ENCODE measurements around the gene UNC5CL. TPM values are rescaled to one million over a fixed set of nuclear protein-coding genes. Genes with fewer than 3 reads are reported as not detected.

Gene UNC5CL
- total RNA-seq, 1 experiment from 2014 or later: 1.1 TPM

- peak overlapping the region; percentile 83 for H3K4me2 ChIP-seq (ENCODE audit: low read depth, low read length, poor library complexity, severe bottlenecking)
- H3K36me3 ChIP-seq (ENCODE audit: insufficient read depth, low read length): no peaks in the 10 kb centered on the region
- H3K9ac ChIP-seq (ENCODE audit: low read length): peak overlapping the region; percentile 73
- H3K79me2 ChIP-seq (ENCODE audit: low read length): no peaks in the 10 kb centered on the region
- DNase-seq: no peak
- peak overlapping the region; percentile 70 for H3K4me3 ChIP-seq (ENCODE audit: low read length)
- H3K9me2 ChIP-seq (replicated peaks; ENCODE audit: insufficient read depth, low read length): no peaks in the 10 kb centered on the region
- H4K20me1 ChIP-seq (ENCODE audit: insufficient read depth, low read depth, low read length): no peaks in the 10 kb centered on the region
- no peaks in the 10 kb centered on the region for H3K9me3 ChIP-seq (ENCODE audit: low read length)
- H2AFZ ChIP-seq (ENCODE audit: low read length): peak overlapping the region; percentile 99; the same call in 1 of the 2 replicates
- H3K4me1 ChIP-seq (ENCODE audit: low read length): peaks cover 21% of the 10 kb centered on the region
- no peaks in the 10 kb centered on the region for H3K27me3 ChIP-seq (ENCODE audit: low read length)
- H3K27ac ChIP-seq (ENCODE audit: low read length): no peak overlapping the region
These were observed 10.2 kb downstream of the UNC5CL start for GRCh38 chr6:41028561-41029412.

- Histone ChIP-seq H3K9me2 (replicated peaks; ENCODE audit: insufficient read depth, low read length) (no peaks in the 10 kb centered on the region), H3K27me3 (ENCODE audit: low read length) (no peaks in the 10 kb centered on the region), H3K4me3 (ENCODE audit: low read length) (peak overlapping the region; percentile 70), H2AFZ (ENCODE audit: low read length) (peak overlapping the region; percentile 99), H3K36me3 (ENCODE audit: insufficient read depth, low read length) (no peaks in the 10 kb centered on the region), H3K79me2 (ENCODE audit: low read length) (no peaks in the 10 kb centered on the region), H4K20me1 (ENCODE audit: insufficient read depth, low read depth, low read length) (no peaks in the 10 kb centered on the region), H3K27ac (ENCODE audit: low read length) (no peak overlapping the region), H3K9me3 (ENCODE audit: low read length) (no peaks in the 10 kb centered on the region), H3K9ac (ENCODE audit: low read length) (peak overlapping the region; percentile 73), H3K4me2 (ENCODE audit: low read depth, low read length, poor library complexity, severe bottlenecking) (peak overlapping the region; percentile 83), H3K4me1 (ENCODE audit: low read length) (peaks cover 21% of the 10 kb centered on the region)
- peak; percentile 86 for DNase-seq
These were observed 11.0 kb downstream of the UNC5CL start for GRCh38 chr6:41027799-41028560.

- DNase-seq: no peak
- H3K9me3 ChIP-seq (ENCODE audit: low read length): no peaks in the 10 kb centered on the region
These were observed 11.8 kb downstream of the UNC5CL start for GRCh38 chr6:41027241-41027640.

DNA sequence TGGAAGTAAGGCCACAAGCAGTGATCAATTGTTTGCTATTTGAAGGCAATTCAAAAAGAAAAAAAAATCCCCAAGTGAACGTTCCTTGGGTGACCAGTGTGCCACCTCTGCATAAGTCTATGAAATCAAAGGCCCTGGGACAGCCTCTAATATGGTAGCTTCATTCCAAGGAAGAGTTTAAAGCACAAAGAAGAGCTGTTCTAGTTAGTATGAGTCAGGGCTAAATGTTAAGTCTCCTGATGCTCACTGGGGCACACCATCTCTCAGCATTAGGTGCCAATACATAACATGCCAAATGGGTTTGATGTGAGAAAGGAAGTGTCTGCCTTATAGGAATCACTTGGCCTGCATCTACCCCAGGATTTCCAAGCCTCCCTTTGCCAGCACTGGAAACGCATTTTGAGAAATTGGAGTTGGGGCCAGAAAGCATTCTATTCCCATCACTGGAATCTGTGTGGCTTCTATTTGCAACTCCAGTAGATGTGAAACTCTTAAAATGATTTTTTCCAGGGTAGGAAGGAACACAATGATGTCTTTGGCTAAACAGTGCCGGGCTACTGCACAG, 13.0 kb downstream of the UNC5CL start:
- H3K79me2 ChIP-seq (ENCODE audit: low read length): no peaks in the 10 kb centered on the region
- no peaks in the 10 kb centered on the region for H3K27me3 ChIP-seq (ENCODE audit: low read length)
- no peak for DNase-seq
- no peak overlapping the region for H3K27ac ChIP-seq (ENCODE audit: low read length)
- H3K9ac ChIP-seq (ENCODE audit: low read length): no peak overlapping the region
- no peaks in the 10 kb centered on the region for H3K36me3 ChIP-seq (ENCODE audit: insufficient read depth, low read length)
- H2AFZ ChIP-seq (ENCODE audit: low read length): no peak overlapping the region
- H3K4me1 ChIP-seq (ENCODE audit: low read length): peaks cover 21% of the 10 kb centered on the region
- no peaks in the 10 kb centered on the region for H3K9me3 ChIP-seq (ENCODE audit: low read length)
- H4K20me1 ChIP-seq (ENCODE audit: insufficient read depth, low read depth, low read length): no peaks in the 10 kb centered on the region
- H3K4me2 ChIP-seq (ENCODE audit: low read depth, low read length, poor library complexity, severe bottlenecking): no peak overlapping the region
- no peaks in the 10 kb centered on the region for H3K9me2 ChIP-seq (replicated peaks; ENCODE audit: insufficient read depth, low read length)
- no peak overlapping the region for H3K4me3 ChIP-seq (ENCODE audit: low read length)

More at GRCh38 chr6:41027241-41027640, 11.8 kb downstream of the UNC5CL start:
- Histone ChIP-seq H3K9me2 (replicated peaks; ENCODE audit: insufficient read depth, low read length) (no peaks in the 10 kb centered on the region), H2AFZ (ENCODE audit: low read length) (peak overlapping the region; percentile 99), H3K27ac (ENCODE audit: low read length) (no peak overlapping the region), H3K4me3 (ENCODE audit: low read length) (peak overlapping the region; percentile 70), H3K36me3 (ENCODE audit: insufficient read depth, low read length) (no peaks in the 10 kb centered on the region), H3K9ac (ENCODE audit: low read length) (peak overlapping the region; percentile 73), H3K4me2 (ENCODE audit: low read depth, low read length, poor library complexity, severe bottlenecking) (peak overlapping the region; percentile 83), H3K27me3 (ENCODE audit: low read length) (no peaks in the 10 kb centered on the region), H4K20me1 (ENCODE audit: insufficient read depth, low read depth, low read length) (no peaks in the 10 kb centered on the region), H3K4me1 (ENCODE audit: low read length) (peaks cover 21% of the 10 kb centered on the region), H3K79me2 (ENCODE audit: low read length) (no peaks in the 10 kb centered on the region)

DNA sequence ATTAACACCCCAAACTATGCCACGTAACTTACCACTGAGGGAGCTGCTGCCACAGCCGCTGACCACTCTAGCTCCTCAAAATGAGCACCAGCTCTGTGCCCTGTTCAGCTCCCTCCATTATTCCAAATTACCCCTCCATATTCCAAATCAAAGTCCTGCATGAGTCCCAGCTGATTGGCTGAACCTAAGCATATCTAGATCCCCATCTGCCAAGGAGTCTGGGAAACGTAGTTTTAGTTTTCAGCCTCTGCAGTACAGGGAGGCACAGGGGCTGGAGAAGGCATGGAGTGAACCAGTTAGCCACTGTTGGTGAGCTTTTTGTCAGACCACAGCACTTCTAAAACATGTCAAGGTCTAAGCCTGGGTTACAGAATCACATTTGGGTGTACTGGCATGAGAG, 15.9 kb downstream of the UNC5CL start:
- Histone ChIP-seq H3K4me2 (ENCODE audit: low read depth, low read length, poor library complexity, severe bottlenecking) (no peak overlapping the region), H3K9me3 (ENCODE audit: low read length) (no peaks in the 10 kb centered on the region), H3K4me3 (ENCODE audit: low read length) (no peak overlapping the region), H4K20me1 (ENCODE audit: insufficient read depth, low read depth, low read length) (no peaks in the 10 kb centered on the region), H3K27me3 (ENCODE audit: low read length) (no peaks in the 10 kb centered on the region), H3K4me1 (ENCODE audit: low read length) (peaks cover 13% of the 10 kb centered on the region), H3K27ac (ENCODE audit: low read length) (no peak overlapping the region), H3K36me3 (ENCODE audit: insufficient read depth, low read length) (no peaks in the 10 kb centered on the region), H3K79me2 (ENCODE audit: low read length) (no peaks in the 10 kb centered on the region), H2AFZ (ENCODE audit: low read length) (no peak overlapping the region), H3K9me2 (replicated peaks; ENCODE audit: insufficient read depth, low read length) (no peaks in the 10 kb centered on the region), H3K9ac (ENCODE audit: low read length) (no peak overlapping the region)
- DNase-seq: no peak

GRCh38 chr6:41022294-41022693, 16.7 kb downstream of the UNC5CL start:
- no peaks in the 10 kb centered on the region for H3K9me2 ChIP-seq (replicated peaks; ENCODE audit: insufficient read depth, low read length)
- H3K9me3 ChIP-seq (ENCODE audit: low read length): no peaks in the 10 kb centered on the region
- H3K4me3 ChIP-seq (ENCODE audit: low read length): no peak overlapping the region
- no peak overlapping the region for H2AFZ ChIP-seq (ENCODE audit: low read length)
- H4K20me1 ChIP-seq (ENCODE audit: insufficient read depth, low read depth, low read length): no peaks in the 10 kb centered on the region
- peaks cover 4% of the 10 kb centered on the region for H3K4me1 ChIP-seq (ENCODE audit: low read length)
- H3K4me2 ChIP-seq (ENCODE audit: low read depth, low read length, poor library complexity, severe bottlenecking): no peak overlapping the region
- H3K27me3 ChIP-seq (ENCODE audit: low read length): no peaks in the 10 kb centered on the region
- DNase-seq: no peak
- no peaks in the 10 kb centered on the region for H3K36me3 ChIP-seq (ENCODE audit: insufficient read depth, low read length)
- no peaks in the 10 kb centered on the region for H3K79me2 ChIP-seq (ENCODE audit: low read length)
- no peak overlapping the region for H3K9ac ChIP-seq (ENCODE audit: low read length)
- H3K27ac ChIP-seq (ENCODE audit: low read length): no peak overlapping the region

DNA sequence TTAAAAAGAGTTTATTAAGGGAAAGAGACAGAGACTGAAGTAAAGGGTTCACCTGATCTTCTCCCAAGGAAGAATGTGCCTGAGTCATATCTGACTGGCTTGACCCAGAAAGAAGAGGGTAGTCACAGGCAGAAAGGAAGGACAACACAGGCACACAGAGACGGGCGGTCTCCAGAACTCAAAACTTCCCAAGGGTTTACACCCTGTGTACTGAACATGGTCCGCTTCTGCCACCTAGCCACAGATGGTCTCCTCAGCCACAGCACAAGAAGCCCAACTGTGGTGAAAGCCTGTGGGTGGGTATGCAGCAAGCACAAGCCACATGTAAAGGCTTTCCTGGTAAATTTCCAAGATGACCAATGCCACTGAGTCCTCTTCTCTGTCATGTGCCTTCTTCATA, 17.2 kb downstream of the UNC5CL start:
- H4K20me1 ChIP-seq (ENCODE audit: insufficient read depth, low read depth, low read length): no peaks in the 10 kb centered on the region
- no peak for DNase-seq
- H3K27ac ChIP-seq (ENCODE audit: low read length): no peak overlapping the region
- H2AFZ ChIP-seq (ENCODE audit: low read length): no peak overlapping the region
- no peaks in the 10 kb centered on the region for H3K36me3 ChIP-seq (ENCODE audit: insufficient read depth, low read length)
- no peaks in the 10 kb centered on the region for H3K9me2 ChIP-seq (replicated peaks; ENCODE audit: insufficient read depth, low read length)
- no peak overlapping the region for H3K4me2 ChIP-seq (ENCODE audit: low read depth, low read length, poor library complexity, severe bottlenecking)
- H3K4me1 ChIP-seq (ENCODE audit: low read length): no peaks in the 10 kb centered on the region
- H3K4me3 ChIP-seq (ENCODE audit: low read length): no peak overlapping the region
- no peaks in the 10 kb centered on the region for H3K27me3 ChIP-seq (ENCODE audit: low read length)
- H3K9ac ChIP-seq (ENCODE audit: low read length): no peak overlapping the region
- H3K79me2 ChIP-seq (ENCODE audit: low read length): no peaks in the 10 kb centered on the region
- H3K9me3 ChIP-seq (ENCODE audit: low read length): no peaks in the 10 kb centered on the region

DNA sequence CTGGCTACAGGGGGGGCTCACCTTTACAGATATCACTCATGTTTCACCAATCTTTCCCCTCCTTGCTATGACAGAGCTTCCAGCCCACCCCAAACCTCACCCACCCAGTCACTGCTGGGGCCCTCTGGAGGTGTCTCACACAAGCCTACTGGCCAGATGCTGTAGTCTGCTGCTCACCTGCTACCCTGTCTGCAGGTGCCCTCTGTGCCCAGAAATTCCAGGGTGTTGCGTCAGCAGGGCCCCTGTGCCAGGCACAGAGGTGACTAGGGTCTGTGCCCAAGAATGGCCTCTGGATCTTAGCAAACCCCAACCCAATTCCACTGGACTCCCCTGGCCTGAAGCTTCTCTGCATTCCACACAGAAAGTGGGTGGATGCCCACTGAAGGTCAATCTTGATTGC, 21.4 kb downstream of the UNC5CL start:
- Histone ChIP-seq H3K27ac (ENCODE audit: low read length) (no peak overlapping the region), H4K20me1 (ENCODE audit: insufficient read depth, low read depth, low read length) (no peaks in the 10 kb centered on the region), H3K4me1 (ENCODE audit: low read length) (no peaks in the 10 kb centered on the region), H3K79me2 (ENCODE audit: low read length) (no peaks in the 10 kb centered on the region), H3K9me2 (replicated peaks; ENCODE audit: insufficient read depth, low read length) (no peaks in the 10 kb centered on the region), H3K27me3 (ENCODE audit: low read length) (no peaks in the 10 kb centered on the region), H3K36me3 (ENCODE audit: insufficient read depth, low read length) (no peaks in the 10 kb centered on the region), H3K9ac (ENCODE audit: low read length) (no peak overlapping the region), H3K9me3 (ENCODE audit: low read length) (no peaks in the 10 kb centered on the region), H3K4me2 (ENCODE audit: low read depth, low read length, poor library complexity, severe bottlenecking) (no peak overlapping the region), H3K4me3 (ENCODE audit: low read length) (no peak overlapping the region), H2AFZ (ENCODE audit: low read length) (no peak overlapping the region)
- DNase-seq: no peak
